Measurements from ENCODE around the gene FCN1.
"Not testable (repeated sequence)": the region's sequence is repeated elsewhere in the genome, so short reads cannot be mapped to it uniquely, and the experiment has no call there.

FCN1 gene

GRCh38 chr9:134870746-134871662 lies 46.7 kb downstream of the FCN1 start:
- DNase-seq, result no peak

DNA sequence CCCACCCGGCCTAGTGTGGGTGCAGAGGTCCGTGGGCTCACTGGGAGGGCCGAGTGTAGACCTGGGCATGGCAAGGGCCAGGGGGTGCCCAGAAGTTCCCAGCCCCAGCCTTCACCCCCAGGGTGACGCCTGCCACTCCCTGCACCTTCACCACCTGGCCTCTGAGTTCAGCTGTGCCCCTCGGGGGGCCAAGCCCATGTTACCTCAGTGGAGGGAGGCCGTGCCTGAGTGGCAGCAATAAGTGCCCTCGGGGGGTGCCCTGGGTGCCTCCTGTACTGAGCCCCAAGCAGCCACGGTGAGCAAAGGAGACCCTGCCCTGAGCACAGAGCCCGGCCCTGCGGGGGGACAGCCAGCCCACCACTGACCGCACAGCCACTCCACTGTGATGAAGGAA lies 47.4 kb downstream of the FCN1 start:
- DNase-seq, result no peak

GRCh38 chr9:134869554-134870300 lies 48.0 kb downstream of the FCN1 start:
- no peak for DNase-seq

- no peak for DNase-seq
Measured at GRCh38 chr9:134868751-134869553, 48.8 kb downstream of the FCN1 start.

- no peak for DNase-seq
Measured at GRCh38 chr9:134867917-134868750, 49.6 kb downstream of the FCN1 start.

GRCh38 chr9:134864821-134865190 lies 52.9 kb downstream of the FCN1 start:
- DNase-seq, result no peak

GRCh38 chr9:134863941-134864820 lies 53.5 kb downstream of the FCN1 start:
- DNase-seq, result no peak

DNA sequence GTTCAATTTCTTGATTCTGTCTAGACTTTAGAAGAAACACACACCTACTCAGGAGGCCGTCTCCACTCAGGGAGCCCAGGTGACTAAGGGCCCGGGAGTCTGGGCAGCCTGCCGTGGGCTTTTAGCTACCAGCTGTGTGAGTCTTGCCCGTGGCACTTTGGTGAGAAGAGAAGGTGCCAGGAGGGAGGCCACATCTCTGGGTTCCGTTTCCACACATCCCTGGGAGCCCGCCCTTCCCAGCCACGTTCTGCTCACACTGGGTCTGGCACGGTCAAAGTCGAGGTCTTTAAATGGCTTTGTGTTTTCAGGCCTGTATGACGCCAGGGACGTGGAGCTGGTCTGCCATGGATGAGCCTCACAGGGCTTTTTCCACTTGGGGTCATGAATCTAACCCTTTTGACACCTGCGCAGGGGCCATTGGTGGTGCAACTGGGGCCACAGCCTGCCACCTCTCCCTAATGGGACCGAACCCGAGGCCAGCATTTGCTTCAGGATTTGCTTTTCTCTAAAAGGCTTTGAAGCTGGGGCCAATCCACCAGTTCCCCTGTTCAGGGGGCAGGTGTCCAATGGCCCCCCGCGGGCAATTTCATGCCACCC lies 54.3 kb downstream of the FCN1 start:
- DNase-seq, result no peak

DNA sequence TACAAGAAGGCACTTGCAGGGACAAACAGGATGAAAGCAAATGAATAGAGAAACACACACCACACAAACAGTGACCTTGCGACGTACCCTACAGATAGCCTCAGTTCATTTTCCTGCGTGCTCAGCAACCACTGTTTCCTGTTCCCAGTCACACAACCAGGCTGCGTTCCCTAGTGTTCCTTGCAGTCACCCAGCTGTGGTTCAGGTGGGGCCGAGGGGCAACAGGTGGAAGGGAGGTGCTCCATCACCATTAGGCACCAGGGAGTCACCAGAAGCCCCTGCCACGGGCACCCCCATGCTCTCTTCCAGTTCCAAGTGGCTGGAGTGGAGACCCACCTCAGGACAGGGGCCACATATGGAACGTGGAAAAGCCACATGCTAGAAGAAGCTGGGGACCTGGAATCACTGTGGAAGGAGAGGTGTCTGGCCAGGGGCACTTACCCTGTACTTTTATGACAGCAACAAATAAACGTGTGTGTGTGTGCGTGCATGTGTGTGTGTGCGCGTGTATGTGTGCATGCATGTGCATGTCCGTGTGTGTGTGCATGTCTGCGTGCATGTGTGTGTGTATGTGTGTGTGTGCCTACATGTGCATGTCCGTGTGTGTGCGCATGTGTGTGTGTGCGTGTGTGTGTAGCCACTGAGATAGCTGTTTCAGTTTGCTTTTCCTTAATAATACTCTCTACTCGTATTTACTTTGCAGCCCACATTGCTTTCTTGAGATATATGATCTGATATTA lies 55.9 kb downstream of the FCN1 start:
- DNase-seq, result no peak

- DNase-seq, result no peak
Measured at GRCh38 chr9:134860510-134860909, 57.2 kb downstream of the FCN1 start.

- no peak for DNase-seq
Measured at GRCh38 chr9:134858051-134858841, 59.5 kb downstream of the FCN1 start.

GRCh38 chr9:134857451-134857850 lies 60.3 kb downstream of the FCN1 start:
- DNase-seq, result not testable (repeated sequence)

GRCh38 chr9:134855900-134856377 lies 61.8 kb downstream of the FCN1 start:
- DNase-seq, result no peak

Measured in bone marrow (tissue), 2 donors.